NB4 (cell line): Measurements from ENCODE around the gene DDX27.

Experiments
- MYC ChIP-seq: IDR thresholded peaks from 2 replicates; pipeline ENCODE4 v1.6.1; 2011; ENCODE audit warnings: low read depth, low read length
- POLR2A ChIP-seq: IDR thresholded peaks from 2 replicates; pipeline ENCODE4 v1.6.1; 2011; ENCODE audit warnings: mild to moderate bottlenecking; ENCODE audit not compliant: insufficient read length; ENCODE audit errors: extremely low read depth
- TF ChIP-seq, protein P1 (sequence below): IDR thresholded peaks from one replicate; pipeline ENCODE4 v1.5.1; 2012; ENCODE audit warnings: low read depth, low read length
- TF ChIP-seq, protein P2 (sequence below): IDR thresholded peaks from 2 replicates; pipeline ENCODE4 v1.6.1; 2011; ENCODE audit warnings: low read depth, low read length

DNA sequence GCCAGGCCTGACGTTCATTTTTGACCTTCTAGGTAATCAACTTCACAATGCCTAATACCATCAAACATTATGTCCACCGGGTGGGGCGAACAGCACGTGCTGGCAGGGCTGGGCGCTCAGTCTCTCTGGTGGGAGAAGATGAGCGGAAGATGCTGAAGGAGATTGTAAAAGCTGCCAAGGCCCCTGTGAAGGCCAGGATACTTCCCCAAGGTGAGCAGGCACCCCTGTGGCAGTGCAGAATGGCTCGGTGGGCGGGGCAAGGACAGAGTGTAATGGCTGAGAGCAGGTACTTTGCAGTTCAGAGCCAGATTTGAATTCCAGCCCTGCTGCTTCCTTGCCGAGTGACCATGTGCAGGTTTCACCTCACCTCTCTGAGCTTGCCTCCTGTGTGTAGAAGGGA lies 17.1 kb downstream of the DDX27 start:
- TF ChIP-seq, protein P1, sequence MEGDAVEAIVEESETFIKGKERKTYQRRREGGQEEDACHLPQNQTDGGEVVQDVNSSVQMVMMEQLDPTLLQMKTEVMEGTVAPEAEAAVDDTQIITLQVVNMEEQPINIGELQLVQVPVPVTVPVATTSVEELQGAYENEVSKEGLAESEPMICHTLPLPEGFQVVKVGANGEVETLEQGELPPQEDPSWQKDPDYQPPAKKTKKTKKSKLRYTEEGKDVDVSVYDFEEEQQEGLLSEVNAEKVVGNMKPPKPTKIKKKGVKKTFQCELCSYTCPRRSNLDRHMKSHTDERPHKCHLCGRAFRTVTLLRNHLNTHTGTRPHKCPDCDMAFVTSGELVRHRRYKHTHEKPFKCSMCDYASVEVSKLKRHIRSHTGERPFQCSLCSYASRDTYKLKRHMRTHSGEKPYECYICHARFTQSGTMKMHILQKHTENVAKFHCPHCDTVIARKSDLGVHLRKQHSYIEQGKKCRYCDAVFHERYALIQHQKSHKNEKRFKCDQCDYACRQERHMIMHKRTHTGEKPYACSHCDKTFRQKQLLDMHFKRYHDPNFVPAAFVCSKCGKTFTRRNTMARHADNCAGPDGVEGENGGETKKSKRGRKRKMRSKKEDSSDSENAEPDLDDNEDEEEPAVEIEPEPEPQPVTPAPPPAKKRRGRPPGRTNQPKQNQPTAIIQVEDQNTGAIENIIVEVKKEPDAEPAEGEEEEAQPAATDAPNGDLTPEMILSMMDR, result no peak
- TF ChIP-seq POLR2A (no peak), MYC (no peak)
- TF ChIP-seq, protein P2, sequence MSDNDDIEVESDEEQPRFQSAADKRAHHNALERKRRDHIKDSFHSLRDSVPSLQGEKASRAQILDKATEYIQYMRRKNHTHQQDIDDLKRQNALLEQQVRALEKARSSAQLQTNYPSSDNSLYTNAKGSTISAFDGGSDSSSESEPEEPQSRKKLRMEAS, result no peak
